GM21515 (cell line): ENCODE results near the gene CHRNG.

Experiments used
- ATAC-seq: cut with Tn5 transposase; IDR thresholded peaks from one replicate; pipeline ENCODE4 v1.9.1; 2021; ENCODE audit not compliant: unreplicated experiment

The CHRNG gene

GRCh38 chr2:232505856-232506255 is 33.6 kb upstream of the CHRNG start:
- no peak for ATAC-seq

GRCh38 chr2:232506709-232507108 is 32.8 kb upstream of the CHRNG start:
- no peak for ATAC-seq

- ATAC-seq, result no peak
Measured at GRCh38 chr2:232508251-232508650, 31.2 kb upstream of the CHRNG start.

- no peak for ATAC-seq
Measured at GRCh38 chr2:232511336-232511890, 28.1 kb upstream of the CHRNG start.

- no peak for ATAC-seq
Measured at GRCh38 chr2:232512602-232513001, 26.9 kb upstream of the CHRNG start.

GRCh38 chr2:232513353-232513752 is 26.1 kb upstream of the CHRNG start:
- no peak for ATAC-seq

- no peak for ATAC-seq
Measured at GRCh38 chr2:232515639-232516038, 23.9 kb upstream of the CHRNG start.

GRCh38 chr2:232516551-232516950 is 22.9 kb upstream of the CHRNG start:
- ATAC-seq, result no peak

- ATAC-seq, result no peak
Measured at GRCh38 chr2:232518844-232519243, 20.6 kb upstream of the CHRNG start.

GRCh38 chr2:232519581-232520438 is 19.7 kb upstream of the CHRNG start, which contains the start of gene PRSS56:
PRSS56 (plus strand) TSS chr2:232520388; CDS start chr2:232520599, 211 bp downstream.
- ATAC-seq, result no peak

- no peak for ATAC-seq
Measured at GRCh38 chr2:232520489-232520888, 19.0 kb upstream of the CHRNG start.

- ATAC-seq, result no peak
Measured at GRCh38 chr2:232521098-232521497, 18.4 kb upstream of the CHRNG start.

- no peak for ATAC-seq
Measured at GRCh38 chr2:232521959-232522622, 17.4 kb upstream of the CHRNG start.

GRCh38 chr2:232522623-232523401 is 16.7 kb upstream of the CHRNG start:
- ATAC-seq, result no peak

GRCh38 chr2:232523402-232523681 is 16.1 kb upstream of the CHRNG start:
- ATAC-seq, result no peak

GRCh38 chr2:232523682-232524597 is 15.6 kb upstream of the CHRNG start:
- ATAC-seq, result no peak

GRCh38 chr2:232524771-232525170 is 14.7 kb upstream of the CHRNG start:
- no peak for ATAC-seq

- ATAC-seq, result no peak
Measured at GRCh38 chr2:232525199-232525598, 14.3 kb upstream of the CHRNG start.

- ATAC-seq, result no peak
Measured at GRCh38 chr2:232525791-232526371, 13.6 kb upstream of the CHRNG start, which contains the start of gene CHRND. CHRND (plus strand) TSS chr2:232526160; CDS start chr2:232526216, 56 bp downstream.

GRCh38 chr2:232526372-232526941 is 13.0 kb upstream of the CHRNG start:
- ATAC-seq, result no peak
